ENCODE results near the gene FAM241A. TPM values are rescaled to one million over a fixed set of nuclear protein-coding genes. Genes with fewer than 3 reads are reported as not detected.
"Not testable (repeated sequence)": the region's sequence is repeated elsewhere in the genome, so short reads cannot be mapped to it uniquely, and the experiment has no call there.

FAM241A gene
- total RNA-seq, 1 donor = 2.2 TPM

DNA sequence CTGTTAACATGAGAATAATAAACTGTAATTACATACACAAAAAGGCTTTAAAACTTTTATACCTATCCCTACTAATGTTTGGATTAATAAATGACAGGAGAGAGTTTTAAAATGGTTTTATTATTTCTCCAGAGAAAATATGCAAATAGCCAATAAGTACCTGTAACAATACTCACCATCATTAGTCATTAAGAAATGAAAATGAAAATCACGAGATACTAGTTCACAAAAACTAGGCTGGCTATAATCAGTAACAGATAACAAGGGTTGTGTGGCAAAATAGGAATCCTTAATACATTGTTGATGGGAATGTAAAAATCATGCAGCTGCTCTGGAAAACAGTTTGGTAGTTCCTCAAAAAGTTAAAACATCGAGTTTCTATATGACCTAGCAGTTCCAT lies 61.2 kb downstream of the FAM241A start:
- Histone ChIP-seq H3K4me1 (ENCODE audit: insufficient read depth, low read length) (no peaks in the 10 kb centered on the region), H3K79me2 (ENCODE audit: insufficient read depth, low read length) (no peaks in the 10 kb centered on the region), H3K4me2 (ENCODE audit: insufficient read depth, low read length) (no peak overlapping the region), H4K20me1 (ENCODE audit: insufficient read depth, low read length) (no peaks in the 10 kb centered on the region), H3K9me3 (ENCODE audit: low read depth, low read length) (no peaks in the 10 kb centered on the region), H3K27ac (ENCODE audit: low read depth, low read length) (no peak overlapping the region), H3K4me3 (ENCODE audit: insufficient read depth, low read length) (no peak overlapping the region), H2AFZ (ENCODE audit: low read length) (no peak overlapping the region), H3K36me3 (ENCODE audit: insufficient read depth, low read length) (no peaks in the 10 kb centered on the region), H3K27me3 (ENCODE audit: insufficient read depth, low read length) (no peaks in the 10 kb centered on the region)
- TF ChIP-seq, protein P1, sequence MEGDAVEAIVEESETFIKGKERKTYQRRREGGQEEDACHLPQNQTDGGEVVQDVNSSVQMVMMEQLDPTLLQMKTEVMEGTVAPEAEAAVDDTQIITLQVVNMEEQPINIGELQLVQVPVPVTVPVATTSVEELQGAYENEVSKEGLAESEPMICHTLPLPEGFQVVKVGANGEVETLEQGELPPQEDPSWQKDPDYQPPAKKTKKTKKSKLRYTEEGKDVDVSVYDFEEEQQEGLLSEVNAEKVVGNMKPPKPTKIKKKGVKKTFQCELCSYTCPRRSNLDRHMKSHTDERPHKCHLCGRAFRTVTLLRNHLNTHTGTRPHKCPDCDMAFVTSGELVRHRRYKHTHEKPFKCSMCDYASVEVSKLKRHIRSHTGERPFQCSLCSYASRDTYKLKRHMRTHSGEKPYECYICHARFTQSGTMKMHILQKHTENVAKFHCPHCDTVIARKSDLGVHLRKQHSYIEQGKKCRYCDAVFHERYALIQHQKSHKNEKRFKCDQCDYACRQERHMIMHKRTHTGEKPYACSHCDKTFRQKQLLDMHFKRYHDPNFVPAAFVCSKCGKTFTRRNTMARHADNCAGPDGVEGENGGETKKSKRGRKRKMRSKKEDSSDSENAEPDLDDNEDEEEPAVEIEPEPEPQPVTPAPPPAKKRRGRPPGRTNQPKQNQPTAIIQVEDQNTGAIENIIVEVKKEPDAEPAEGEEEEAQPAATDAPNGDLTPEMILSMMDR (IDR thresholded peaks at IDR 0.05; ENCODE audit: extremely low read depth, low read depth, low read length) = no peak
- DNase-seq (ENCODE audit: insufficient read length, low spot score, missing footprints) = no peak

DNA sequence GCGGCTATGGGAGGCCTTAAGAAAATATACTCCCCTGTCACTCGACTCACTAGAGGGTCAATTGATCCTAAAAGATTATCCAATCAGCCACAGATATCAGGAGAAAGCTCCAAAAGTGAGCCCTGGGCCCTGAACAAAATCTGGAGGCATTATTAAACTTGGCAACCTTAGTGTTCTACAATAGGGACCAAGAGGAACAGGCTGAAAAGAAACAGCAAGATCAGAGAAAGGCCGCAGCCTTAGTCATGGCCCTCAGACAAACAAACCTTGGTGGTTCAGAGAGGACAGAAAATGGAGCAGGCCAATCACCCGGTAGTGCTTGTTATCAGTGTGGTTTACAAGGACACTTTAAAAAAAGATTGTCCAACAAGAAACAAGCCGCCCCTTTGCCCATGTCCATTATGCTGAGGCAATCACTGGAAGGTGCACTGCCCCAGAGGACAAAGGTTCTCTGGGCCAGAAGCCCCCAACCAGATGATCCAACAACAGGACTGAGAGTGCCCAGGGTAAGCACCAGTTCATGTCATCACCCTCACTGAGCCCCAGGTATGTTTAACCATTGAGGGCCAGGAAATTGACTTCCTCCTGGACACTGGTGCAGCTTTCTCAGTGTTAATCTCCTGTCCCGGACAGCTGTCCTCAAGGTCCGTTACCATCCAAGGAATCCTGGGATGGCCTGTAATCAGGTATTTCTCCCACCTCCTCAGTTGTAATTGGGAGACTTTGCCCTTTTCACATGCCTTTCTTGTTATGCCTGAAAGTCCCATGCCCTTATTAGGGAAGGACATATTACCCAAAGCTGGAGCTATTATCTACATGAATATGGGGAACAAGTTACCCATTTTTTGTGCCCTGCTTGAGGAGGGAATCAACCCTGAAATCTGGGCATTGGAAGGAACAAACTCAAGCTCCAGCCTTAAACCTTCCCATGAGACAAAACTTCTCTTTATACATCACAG lies 63.2 kb downstream of the FAM241A start:
- H3K36me3 ChIP-seq (ENCODE audit: insufficient read depth, low read length); H3K27ac ChIP-seq (ENCODE audit: low read depth, low read length); H3K79me2 ChIP-seq (ENCODE audit: insufficient read depth, low read length); DNase-seq (ENCODE audit: insufficient read length, low spot score, missing footprints); H3K4me1 ChIP-seq (ENCODE audit: insufficient read depth, low read length); H2AFZ ChIP-seq (ENCODE audit: low read length); H3K4me2 ChIP-seq (ENCODE audit: insufficient read depth, low read length); H3K27me3 ChIP-seq (ENCODE audit: insufficient read depth, low read length); H3K4me3 ChIP-seq (ENCODE audit: insufficient read depth, low read length); H3K9me3 ChIP-seq (ENCODE audit: low read depth, low read length); H4K20me1 ChIP-seq (ENCODE audit: insufficient read depth, low read length): not testable (repeated sequence)

DNA sequence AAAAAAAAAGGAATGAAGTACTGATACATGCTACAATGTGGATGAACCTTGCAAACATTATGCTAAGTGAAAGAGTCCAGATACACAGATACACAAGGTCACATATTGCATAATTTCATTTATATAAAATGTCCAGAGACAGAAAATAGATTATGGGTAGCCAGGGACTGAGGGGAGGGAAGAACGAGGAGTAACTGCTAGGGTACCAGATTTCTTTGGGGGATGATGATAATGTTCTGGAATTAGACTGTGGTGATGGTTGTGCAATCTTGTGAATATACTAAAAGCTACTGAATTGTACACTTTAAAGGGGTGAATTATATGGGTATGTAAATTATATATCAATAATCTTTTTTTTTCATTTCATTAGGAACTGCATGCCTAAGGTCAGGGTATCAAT lies 65.5 kb downstream of the FAM241A start:
- no peak overlapping the region for H2AFZ ChIP-seq (ENCODE audit: low read length)
- H3K9me3 ChIP-seq (ENCODE audit: low read depth, low read length) = no peaks in the 10 kb centered on the region
- TF ChIP-seq, protein P1 (IDR thresholded peaks at IDR 0.05; ENCODE audit: extremely low read depth, low read depth, low read length) = no peak
- no peak for DNase-seq (ENCODE audit: insufficient read length, low spot score, missing footprints)
- H4K20me1 ChIP-seq (ENCODE audit: insufficient read depth, low read length) = no peaks in the 10 kb centered on the region
- H3K4me3 ChIP-seq (ENCODE audit: insufficient read depth, low read length) = no peak overlapping the region
- H3K4me2 ChIP-seq (ENCODE audit: insufficient read depth, low read length) = no peak overlapping the region
- no peak overlapping the region for H3K27ac ChIP-seq (ENCODE audit: low read depth, low read length)
- H3K27me3 ChIP-seq (ENCODE audit: insufficient read depth, low read length) = no peaks in the 10 kb centered on the region
- peaks cover 7% of the 10 kb centered on the region for H3K4me1 ChIP-seq (ENCODE audit: insufficient read depth, low read length)
- H3K36me3 ChIP-seq (ENCODE audit: insufficient read depth, low read length) = no peaks in the 10 kb centered on the region
- H3K79me2 ChIP-seq (ENCODE audit: insufficient read depth, low read length) = no peaks in the 10 kb centered on the region

DNA sequence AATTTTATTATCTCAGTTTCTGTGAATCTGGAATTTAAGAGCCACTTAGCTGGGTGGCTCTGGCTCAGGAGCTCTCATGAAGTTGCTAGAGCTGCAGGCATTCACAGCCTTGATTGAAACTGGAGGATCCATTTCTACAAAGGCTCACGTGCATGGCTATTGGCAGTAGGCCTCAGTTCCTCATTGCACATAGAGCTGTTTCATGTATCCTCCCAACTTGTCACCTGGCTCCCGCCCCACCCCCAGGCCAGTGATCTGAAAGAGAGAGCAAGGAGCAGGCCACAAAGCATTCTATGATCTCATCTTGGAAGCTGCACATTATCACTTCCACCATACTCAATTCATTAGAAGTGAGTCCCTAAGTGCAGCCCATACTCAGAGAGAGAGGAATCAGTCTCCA lies 67.8 kb downstream of the FAM241A start:
- no peak overlapping the region for H3K4me2 ChIP-seq (ENCODE audit: insufficient read depth, low read length)
- H3K36me3 ChIP-seq (ENCODE audit: insufficient read depth, low read length) = no peaks in the 10 kb centered on the region
- H3K27ac ChIP-seq (ENCODE audit: low read depth, low read length) = no peak overlapping the region
- no peaks in the 10 kb centered on the region for H4K20me1 ChIP-seq (ENCODE audit: insufficient read depth, low read length)
- TF ChIP-seq, protein P1 (IDR thresholded peaks at IDR 0.05; ENCODE audit: extremely low read depth, low read depth, low read length) = no peak
- no peaks in the 10 kb centered on the region for H3K79me2 ChIP-seq (ENCODE audit: insufficient read depth, low read length)
- H3K4me1 ChIP-seq (ENCODE audit: insufficient read depth, low read length) = peaks cover 7% of the 10 kb centered on the region
- no peaks in the 10 kb centered on the region for H3K27me3 ChIP-seq (ENCODE audit: insufficient read depth, low read length)
- H3K9me3 ChIP-seq (ENCODE audit: low read depth, low read length) = no peaks in the 10 kb centered on the region
- no peak overlapping the region for H2AFZ ChIP-seq (ENCODE audit: low read length)
- no peak for DNase-seq (ENCODE audit: insufficient read length, low spot score, missing footprints)
- H3K4me3 ChIP-seq (ENCODE audit: insufficient read depth, low read length) = no peak overlapping the region
